GM10248 (cell line): Measurements from ENCODE around the gene SEZ6L.

Experiments
- CTCF ChIA-PET: fragments of 300-600 bp; sonication (Branson Sonifier 250); formaldehyde crosslinking; extraction: SDS; loops from one replicate; lab custom pipeline; 2021; ENCODE audit warnings: antibody characterized with exemption; lab: Yijun Ruan, JAX
- POLR2A ChIA-PET: fragments of 350-650 bp; sonication (Branson Sonifier 250); formaldehyde crosslinking; extraction: SDS; loops from one replicate; lab custom pipeline; 2020; ENCODE audit warnings: antibody characterized with exemption; lab: Yijun Ruan, JAX
- DNase-seq: peaks from one replicate; pipeline ENCODE4 v3.0.0; 2012; ENCODE audit errors: extremely low spot score
- CTCF ChIP-seq: IDR thresholded peaks from 2 replicates; pipeline ENCODE4 v1.5.1; 2012; ENCODE audit warnings: mild to moderate bottlenecking, low read depth; ENCODE audit errors: extremely low read depth, missing control alignments, control extremely low read depth

SEZ6L gene

GRCh38 chr22:26169315-26170111, at the start of gene SEZ6L:
Gene SEZ6L (plus strand): TSS chr22:26169462. CDS start chr22:26169670, 208 bp downstream.
- TF ChIP-seq CTCF: no peak
- POLR2A ChIA-PET: no interaction called here
- CTCF ChIA-PET: interaction anchor here (0.9 kb wide), 1 partner anchor 10 kb away, joined by 3 read pairs; no protein-coding TSS in a partner anchor

GRCh38 chr22:26122920-26123468, 46.3 kb upstream of the SEZ6L start:
- DNase-seq: no peak
- TF ChIP-seq CTCF: no peak
- POLR2A ChIA-PET: no interaction called here
- CTCF ChIA-PET: no interaction called here

More at GRCh38 chr22:26169315-26170111, at the start of gene SEZ6L:
- peak; percentile 47 for DNase-seq

GRCh38 chr22:26124991-26125725, 44.1 kb upstream of the SEZ6L start:
- ChIA-PET POLR2A (no interaction called here), CTCF (interaction anchor here (1.1 to 1.2 kb wide), 2 partner anchors 15 to 21 kb away, joined by 3 read pairs; no protein-coding TSS in a partner anchor)
- no peak for TF ChIP-seq CTCF
- DNase-seq: no peak

GRCh38 chr22:26127126-26127525, 42.1 kb upstream of the SEZ6L start:
- ChIA-PET POLR2A (no interaction called here), CTCF (interaction anchor here (1.2 kb wide), 1 partner anchor 11 kb away, joined by 4 read pairs; no protein-coding TSS in a partner anchor)
- no peak for DNase-seq
- no peak for TF ChIP-seq CTCF

- no peak for TF ChIP-seq CTCF
- CTCF ChIA-PET: no interaction called here
- POLR2A ChIA-PET: no interaction called here
- DNase-seq: no peak
Measured at GRCh38 chr22:26127556-26127955, 41.7 kb upstream of the SEZ6L start.

GRCh38 chr22:26131589-26132154, 37.6 kb upstream of the SEZ6L start:
- CTCF ChIA-PET: interaction anchor here (1.3 kb wide), 1 partner anchor 40 kb away, joined by 3 read pairs; no protein-coding TSS in a partner anchor
- no peak for TF ChIP-seq CTCF
- POLR2A ChIA-PET: no interaction called here
- DNase-seq: no peak
